GM12892 (cell line): ENCODE data around the gene GALNT9.

Experiments
- POLR2A ChIP-seq: IDR thresholded peaks from 2 replicates; pipeline ENCODE4 v1.6.1; 2011; ENCODE audit warnings: low read depth, low read length, control low read depth
- POLR2AphosphoS5 ChIP-seq: IDR thresholded peaks from 2 replicates; pipeline ENCODE4 v1.6.1; 2011; ENCODE audit warnings: low read depth, low read length, control low read depth
- TAF1 ChIP-seq: IDR thresholded peaks from 2 replicates; pipeline ENCODE4 v1.6.1; 2011; ENCODE audit warnings: low read depth, mild to moderate bottlenecking, control low read depth, low read length, borderline replicate concordance

DNA sequence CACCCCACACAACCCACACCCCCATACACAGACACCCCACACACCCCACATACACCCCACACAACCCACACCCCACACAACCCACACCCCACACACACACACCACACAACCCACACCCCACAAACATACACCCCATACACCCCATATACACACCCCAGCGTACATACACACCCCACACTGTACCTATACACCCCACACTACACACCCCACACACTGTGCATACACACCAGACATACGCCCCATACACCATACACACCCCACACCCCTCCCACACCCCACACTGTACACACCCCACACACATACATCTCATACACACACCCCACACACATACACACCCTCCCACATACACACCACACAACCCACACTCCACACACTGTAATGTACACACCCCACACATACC, 104.9 kb downstream of the GALNT9 start:
- TF ChIP-seq POLR2A (no peak), POLR2AphosphoS5 (no peak), TAF1 (no peak)
